Hepatic stellate cell (primary cell): Measurements from ENCODE around the gene RFC3.
"Not testable (repeated sequence)": the region's sequence is repeated elsewhere in the genome, so short reads cannot be mapped to it uniquely, and the experiment has no call there.

ENCODE experiments used
- DNase-seq: peaks from one replicate; pipeline ENCODE4 v3.0.0; 2011; ENCODE audit warnings: low spot score

Gene RFC3

GRCh38 chr13:33806470-33807248 lies 11.3 kb upstream of the RFC3 start:
- no peak for DNase-seq

- not testable (repeated sequence) for DNase-seq
Observed at GRCh38 chr13:33812829-33813228, 5.1 kb upstream of the RFC3 start.

- DNase-seq: no peak
Observed at GRCh38 chr13:33815011-33815550, 2.9 kb upstream of the RFC3 start.

GRCh38 chr13:33816912-33817311 lies 1.0 kb upstream of the RFC3 start:
- no peak for DNase-seq

- no peak for DNase-seq
Observed at GRCh38 chr13:33817513-33817900, 442 bp upstream of the RFC3 start.

- no peak for DNase-seq
Observed at GRCh38 chr13:33825083-33825482, 7.1 kb downstream of the RFC3 start.

GRCh38 chr13:33827139-33827538 lies 9.2 kb downstream of the RFC3 start:
- DNase-seq: no peak

- DNase-seq: no peak
Observed at GRCh38 chr13:33828431-33829129, 10.6 kb downstream of the RFC3 start.

GRCh38 chr13:33832872-33833271 lies 14.9 kb downstream of the RFC3 start:
- no peak for DNase-seq

GRCh38 chr13:33838647-33839046 lies 20.7 kb downstream of the RFC3 start:
- no peak for DNase-seq

- DNase-seq: no peak
Observed at GRCh38 chr13:33840402-33840801, 22.5 kb downstream of the RFC3 start.

- DNase-seq: no peak
Observed at GRCh38 chr13:33842207-33842606, 24.3 kb downstream of the RFC3 start.

GRCh38 chr13:33842986-33843385 lies 25.0 kb downstream of the RFC3 start:
- no peak for DNase-seq

GRCh38 chr13:33845572-33846302 lies 27.8 kb downstream of the RFC3 start:
- no peak for DNase-seq

GRCh38 chr13:33846303-33847062 lies 28.5 kb downstream of the RFC3 start:
- no peak for DNase-seq

- DNase-seq: no peak
Observed at GRCh38 chr13:33849211-33849610, 31.3 kb downstream of the RFC3 start.

- no peak for DNase-seq
Observed at GRCh38 chr13:33855371-33855895, 37.5 kb downstream of the RFC3 start.

GRCh38 chr13:33859691-33860303 lies 41.8 kb downstream of the RFC3 start:
- no peak for DNase-seq

- no peak for DNase-seq
Observed at GRCh38 chr13:33860526-33860925, 42.6 kb downstream of the RFC3 start.

GRCh38 chr13:33862016-33862415 lies 44.1 kb downstream of the RFC3 start:
- DNase-seq: no peak

GRCh38 chr13:33863188-33863789 lies 45.3 kb downstream of the RFC3 start:
- DNase-seq: no peak
